COR-L47 (cell line): ENCODE results near the gene ARID3A.
"Not testable (repeated sequence)": the region's sequence is repeated elsewhere in the genome, so short reads cannot be mapped to it uniquely, and the experiment has no call there.

Experiments used
- DNase-seq: peaks from one replicate; lab custom pipeline; 2025; lab: John Stamatoyannopoulos, UW

The ARID3A gene

GRCh38 chr19:1017906-1018305 is 92.1 kb downstream of the ARID3A start:
- DNase-seq = no peak

- DNase-seq = no peak
Observed at GRCh38 chr19:1018393-1018792, 92.6 kb downstream of the ARID3A start.

- no peak for DNase-seq
Observed at GRCh38 chr19:1018932-1019615, 93.2 kb downstream of the ARID3A start.

GRCh38 chr19:1019616-1019961 is 93.8 kb downstream of the ARID3A start:
- DNase-seq = no peak

- DNase-seq = no peak
Observed at GRCh38 chr19:1019980-1020867, 94.4 kb downstream of the ARID3A start.

GRCh38 chr19:1020868-1021425 is 95.1 kb downstream of the ARID3A start, which contains the start of gene TMEM259:
TSS of gene TMEM259 (minus strand) at chr19:1021123. CDS start at chr19:1020996, 127 bp downstream.
- DNase-seq = peak; percentile 97

- DNase-seq = not testable (repeated sequence)
Observed at GRCh38 chr19:1023883-1024188, 98.0 kb downstream of the ARID3A start.

- not testable (repeated sequence) for DNase-seq
Observed at GRCh38 chr19:1025080-1025479, 99.2 kb downstream of the ARID3A start.
